Measurements from ENCODE around the gene P4HA3.

The P4HA3 gene

GRCh38 chr11:74316772-74317505 is 5.5 kb upstream of the P4HA3 start:
- no peak for DNase-seq

GRCh38 chr11:74312326-74312725 is 886 bp upstream of the P4HA3 start:
- no peak for DNase-seq

GRCh38 chr11:74310857-74311256 is 583 bp downstream of the P4HA3 start:
- no peak for DNase-seq

- no peak for DNase-seq
Measured at GRCh38 chr11:74307434-74307833, 4.0 kb downstream of the P4HA3 start.

- DNase-seq, result no peak
Measured at GRCh38 chr11:74306435-74307175, 4.8 kb downstream of the P4HA3 start.

GRCh38 chr11:74299015-74299414 is 12.4 kb downstream of the P4HA3 start:
- no peak for DNase-seq

GRCh38 chr11:74297484-74297883 is 14.0 kb downstream of the P4HA3 start:
- no peak for DNase-seq

GRCh38 chr11:74288911-74289310 is 22.5 kb downstream of the P4HA3 start:
- no peak for DNase-seq

GRCh38 chr11:74288161-74288560 is 23.3 kb downstream of the P4HA3 start:
- DNase-seq, result no peak

- DNase-seq, result no peak
Measured at GRCh38 chr11:74284466-74284865, 27.0 kb downstream of the P4HA3 start.

- no peak for DNase-seq
Measured at GRCh38 chr11:74283580-74284180, 27.8 kb downstream of the P4HA3 start.

GRCh38 chr11:74282914-74283371 is 28.5 kb downstream of the P4HA3 start:
- DNase-seq, result no peak

GRCh38 chr11:74282421-74282820 is 29.0 kb downstream of the P4HA3 start:
- no peak for DNase-seq

- no peak for DNase-seq
Measured at GRCh38 chr11:74280494-74280893, 30.9 kb downstream of the P4HA3 start.

- no peak for DNase-seq
Measured at GRCh38 chr11:74279256-74279655, 32.2 kb downstream of the P4HA3 start.

- no peak for DNase-seq
Measured at GRCh38 chr11:74278721-74279161, 32.7 kb downstream of the P4HA3 start.

- DNase-seq, result no peak
Measured at GRCh38 chr11:74278103-74278502, 33.3 kb downstream of the P4HA3 start.

- DNase-seq, result no peak
Measured at GRCh38 chr11:74276581-74276980, 34.9 kb downstream of the P4HA3 start.

GRCh38 chr11:74272276-74272675 is 39.2 kb downstream of the P4HA3 start:
- DNase-seq, result no peak

GRCh38 chr11:74269161-74269811 is 42.2 kb downstream of the P4HA3 start:
- DNase-seq, result no peak

GRCh38 chr11:74268456-74268855 is 43.0 kb downstream of the P4HA3 start:
- DNase-seq, result no peak

GRCh38 chr11:74267014-74267413 is 44.4 kb downstream of the P4HA3 start:
- DNase-seq, result no peak

- no peak for DNase-seq
Measured at GRCh38 chr11:74265256-74265655, 46.2 kb downstream of the P4HA3 start.

Data from SIG-M5 (cell line).